CD4-positive, alpha-beta T cell treated with Interleukin-2 at 100 ng/mL for 4 hours (primary cell): ENCODE data around the gene PDE1C.

Experiments
- DNase-seq: peaks from one replicate; pipeline ENCODE4 v3.0.0-alpha.2; 2020; ENCODE audit warnings: low spot score

Gene PDE1C

GRCh38 chr7:31892099-31892829 is 177.9 kb downstream of the PDE1C start:
- DNase-seq = no peak

DNA sequence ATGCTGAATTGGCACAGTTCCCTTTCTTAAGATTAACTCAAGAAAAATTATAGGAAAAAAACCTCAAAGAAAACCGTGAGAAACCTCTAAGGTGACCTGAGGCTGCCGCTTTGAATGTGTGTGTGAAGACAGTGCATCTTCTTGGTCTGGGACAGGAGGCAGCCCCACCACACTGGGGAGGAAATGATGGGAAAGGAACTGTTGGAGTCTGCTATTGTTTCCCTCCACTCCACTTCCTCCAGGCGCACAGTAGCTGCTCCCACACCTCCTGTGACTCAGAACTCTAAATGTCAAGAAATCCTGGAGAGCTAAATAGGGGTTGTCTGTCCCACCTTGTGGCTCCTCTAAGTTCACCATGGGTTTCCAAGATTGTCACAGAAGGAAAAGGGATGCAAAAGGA is 179.4 kb downstream of the PDE1C start:
- no peak for DNase-seq

DNA sequence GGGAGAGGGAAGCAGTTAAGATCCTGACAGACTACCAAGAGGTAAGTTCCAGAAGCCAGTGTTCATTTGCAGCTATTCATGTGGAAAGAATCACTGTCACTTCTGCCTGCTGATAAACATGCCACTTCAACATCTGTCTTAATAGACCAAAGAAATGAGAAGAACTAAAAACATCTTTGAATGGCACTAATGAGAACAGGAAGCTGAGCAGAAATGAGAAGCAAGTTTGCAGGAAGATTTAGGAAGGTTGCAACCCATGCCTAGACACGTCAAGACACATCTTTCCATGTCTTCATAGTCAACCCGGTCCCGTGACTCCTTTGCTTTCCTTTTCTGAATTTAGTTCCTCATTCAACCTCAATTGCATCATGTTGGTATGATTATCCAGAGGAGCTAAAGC is 180.0 kb downstream of the PDE1C start:
- no peak for DNase-seq

DNA sequence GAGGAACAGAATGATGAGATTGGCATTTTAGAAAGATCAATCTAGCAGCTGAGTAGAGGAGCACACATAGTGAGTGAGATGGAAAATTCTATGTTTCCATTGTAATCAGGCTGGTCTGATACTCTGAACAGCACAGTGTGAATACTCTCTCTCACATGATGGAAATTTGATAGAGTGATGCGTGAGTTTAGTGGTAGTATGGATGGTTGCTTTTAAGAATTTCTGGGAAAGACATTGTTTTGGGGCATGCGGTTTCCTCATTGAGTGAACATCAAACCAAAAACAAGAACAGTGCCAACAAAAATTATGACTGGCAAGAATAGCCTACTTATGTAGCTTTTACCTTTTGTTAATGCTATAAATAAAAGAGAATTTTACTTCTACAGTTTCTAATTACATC is 183.2 kb downstream of the PDE1C start:
- no peak for DNase-seq

GRCh38 chr7:31885171-31885570 is 185.0 kb downstream of the PDE1C start:
- no peak for DNase-seq

GRCh38 chr7:31883761-31884164 is 186.4 kb downstream of the PDE1C start:
- no peak for DNase-seq

- no peak for DNase-seq
These were observed 188.0 kb downstream of the PDE1C start for GRCh38 chr7:31882187-31882586.

GRCh38 chr7:31878875-31879274 is 191.3 kb downstream of the PDE1C start:
- no peak for DNase-seq

GRCh38 chr7:31875424-31875823 is 194.8 kb downstream of the PDE1C start:
- no peak for DNase-seq

DNA sequence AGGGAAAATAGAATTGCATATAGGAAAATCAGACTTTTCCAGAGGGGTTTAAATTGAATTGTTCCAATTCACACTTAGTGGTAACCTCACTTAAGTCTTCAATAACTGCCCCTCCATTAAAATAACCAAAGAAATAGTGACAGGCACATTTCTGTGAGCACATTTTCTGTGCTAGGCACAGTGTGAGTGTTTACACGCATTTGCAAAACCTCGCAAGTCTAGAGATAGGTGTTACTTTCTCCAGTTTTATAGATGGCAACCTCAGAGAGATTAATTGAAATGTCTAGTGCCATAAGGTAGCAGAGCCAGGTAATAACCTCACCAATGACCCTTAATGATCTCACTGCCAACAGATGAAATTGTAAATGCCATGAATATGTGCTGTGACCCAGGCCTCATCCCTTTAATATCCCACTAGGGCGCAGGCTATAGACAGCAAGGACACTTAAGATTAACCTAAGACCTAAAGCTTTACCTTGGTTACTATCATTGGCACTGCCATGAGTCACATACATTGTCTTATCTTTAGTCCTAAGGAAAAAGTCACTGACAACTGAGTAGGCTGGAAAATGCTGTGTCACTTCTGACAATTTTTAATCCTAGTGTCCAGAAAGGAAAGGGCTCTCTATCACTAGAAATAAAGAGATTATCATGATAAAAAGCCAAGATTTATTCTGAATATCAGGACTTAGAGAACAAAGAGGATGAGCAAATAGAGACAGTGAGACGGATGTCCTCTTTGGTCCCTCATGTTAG is 195.4 kb downstream of the PDE1C start:
- no peak for DNase-seq

DNA sequence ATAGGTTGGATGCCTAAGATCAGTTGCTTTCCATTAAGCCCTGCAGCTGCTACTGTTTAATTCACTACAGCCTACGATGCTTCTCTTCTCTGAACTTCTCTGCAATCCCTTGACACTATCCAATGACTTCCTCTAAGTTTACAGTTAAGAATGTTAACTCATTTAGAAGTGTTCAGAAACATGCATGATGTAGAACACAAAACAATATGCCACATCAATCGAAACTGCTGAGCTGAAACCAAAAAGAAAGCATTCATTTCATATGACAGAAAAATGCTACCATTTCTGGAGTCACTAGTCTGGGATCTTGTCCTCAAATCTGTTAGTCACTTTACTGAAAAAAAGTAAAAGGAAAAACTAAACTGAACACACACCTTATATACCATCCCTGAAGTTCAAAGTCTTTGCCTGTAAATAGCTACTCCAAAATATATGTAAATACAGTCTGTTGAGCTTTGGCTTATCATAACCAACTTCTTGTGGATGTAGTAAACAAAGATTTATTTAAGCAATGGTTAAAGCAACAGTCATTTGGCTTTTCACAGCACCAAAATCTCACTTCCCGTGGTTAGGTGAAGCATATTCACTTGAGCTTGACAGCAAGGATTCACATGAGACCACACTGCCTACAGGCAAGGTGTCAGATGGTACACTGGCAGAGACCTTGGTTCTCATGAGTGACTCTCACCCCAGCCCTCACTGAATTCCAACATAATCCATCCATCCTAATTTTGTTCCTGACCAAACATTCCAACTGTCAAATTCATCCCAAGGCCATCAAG is 196.2 kb downstream of the PDE1C start:
- DNase-seq = no peak

GRCh38 chr7:31872545-31873370 is 197.4 kb downstream of the PDE1C start:
- no peak for DNase-seq

DNA sequence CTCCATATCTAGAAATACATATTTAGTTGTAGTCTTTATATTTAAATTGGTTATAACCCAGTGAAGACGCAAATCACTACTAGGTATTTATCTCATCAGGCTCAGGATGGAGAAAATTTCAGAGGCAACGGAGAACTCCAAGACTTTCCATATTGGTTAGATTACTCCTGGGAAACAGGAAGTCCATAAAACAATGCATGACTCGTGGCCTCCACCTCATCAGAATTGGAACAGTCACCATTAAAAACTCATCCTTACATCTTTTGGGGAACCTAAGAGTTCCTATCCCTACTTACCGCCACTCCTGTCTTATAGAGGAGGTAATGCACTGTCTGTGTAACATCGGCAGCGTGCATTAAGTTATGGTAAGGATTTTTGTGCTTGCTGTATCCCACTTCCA is 205.6 kb downstream of the PDE1C start:
- DNase-seq = no peak

DNA sequence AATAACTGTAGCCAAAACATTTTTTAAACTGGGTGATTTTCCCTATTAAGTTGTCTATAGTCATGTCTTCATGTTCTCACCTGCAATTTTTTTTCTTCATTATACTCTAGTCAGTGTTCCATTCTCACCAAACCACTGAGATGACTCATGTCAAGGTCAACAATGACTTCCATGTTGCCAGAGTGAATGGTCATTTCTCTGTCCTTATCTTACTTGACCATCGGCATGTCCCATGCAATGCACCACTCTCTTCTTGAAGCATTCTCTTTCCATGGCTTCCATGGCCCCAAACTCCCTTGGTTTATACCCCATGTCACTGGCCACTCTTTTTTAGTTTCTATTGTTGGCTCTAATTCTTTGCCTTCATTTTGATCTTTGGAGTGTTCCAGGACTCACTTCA is 209.3 kb downstream of the PDE1C start:
- DNase-seq = no peak

DNA sequence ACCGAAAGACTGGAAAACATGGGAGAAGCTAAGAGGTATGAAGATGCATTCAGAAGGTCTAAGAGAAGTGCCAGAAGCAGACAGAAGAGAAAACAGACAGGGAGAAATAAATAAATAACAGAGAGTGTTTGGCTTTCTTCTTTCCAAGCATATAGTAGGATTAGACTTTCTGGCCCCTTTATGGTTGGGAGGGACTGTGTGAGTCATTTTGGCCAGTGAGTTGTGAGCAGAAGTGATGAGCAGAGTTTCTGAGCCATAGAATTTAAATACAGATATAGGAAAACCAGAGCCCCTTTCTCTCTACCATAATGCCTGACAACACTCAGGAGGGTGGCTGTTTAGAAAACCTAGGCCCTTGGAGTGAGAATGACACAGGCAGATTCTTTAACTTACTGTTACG is 212.2 kb downstream of the PDE1C start:
- DNase-seq = no peak

DNA sequence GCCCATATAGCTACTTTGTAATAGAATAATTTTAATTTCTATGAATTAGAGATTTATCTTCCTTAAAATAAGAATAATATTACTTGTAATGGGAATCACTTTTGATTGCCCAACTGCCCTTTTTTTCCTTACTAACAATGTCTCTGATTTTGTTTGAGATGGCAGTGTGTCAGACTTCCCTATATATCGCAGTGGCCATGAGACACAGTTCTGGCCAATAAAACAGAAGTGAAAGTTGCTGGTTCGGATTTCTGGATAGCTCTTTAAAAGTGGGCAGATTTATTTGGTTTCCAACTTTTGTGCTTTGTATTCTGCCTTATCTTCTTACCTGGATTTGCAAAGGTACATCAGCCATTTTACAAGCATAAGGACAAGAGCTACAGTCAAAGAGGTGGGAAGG is 213.0 kb downstream of the PDE1C start:
- no peak for DNase-seq

- DNase-seq = no peak
These were observed 213.9 kb downstream of the PDE1C start for GRCh38 chr7:31856337-31856736.

DNA sequence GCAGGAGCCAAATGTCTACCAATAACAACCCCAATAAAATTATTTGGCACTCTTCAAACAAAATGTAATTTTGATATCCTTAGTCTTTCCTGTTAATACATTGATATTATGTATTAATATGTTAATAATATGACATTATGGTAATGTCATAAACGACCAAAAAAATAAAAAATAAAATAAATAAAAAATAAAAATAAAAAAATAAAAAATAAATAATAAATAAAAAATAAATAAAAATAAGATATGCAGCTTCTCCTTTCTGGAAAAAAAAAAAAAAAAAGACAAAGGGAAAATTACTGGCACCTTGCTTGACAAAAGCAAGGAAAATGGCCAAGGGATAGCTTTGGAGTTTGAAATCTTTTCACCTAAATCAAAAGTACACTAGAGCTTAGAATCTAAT is 214.7 kb downstream of the PDE1C start:
- no peak for DNase-seq

GRCh38 chr7:31853380-31853779 is 216.8 kb downstream of the PDE1C start:
- DNase-seq = no peak

- no peak for DNase-seq
These were observed 217.7 kb downstream of the PDE1C start for GRCh38 chr7:31852462-31852861.

- DNase-seq = no peak
These were observed 219.1 kb downstream of the PDE1C start for GRCh38 chr7:31851119-31851518.

DNA sequence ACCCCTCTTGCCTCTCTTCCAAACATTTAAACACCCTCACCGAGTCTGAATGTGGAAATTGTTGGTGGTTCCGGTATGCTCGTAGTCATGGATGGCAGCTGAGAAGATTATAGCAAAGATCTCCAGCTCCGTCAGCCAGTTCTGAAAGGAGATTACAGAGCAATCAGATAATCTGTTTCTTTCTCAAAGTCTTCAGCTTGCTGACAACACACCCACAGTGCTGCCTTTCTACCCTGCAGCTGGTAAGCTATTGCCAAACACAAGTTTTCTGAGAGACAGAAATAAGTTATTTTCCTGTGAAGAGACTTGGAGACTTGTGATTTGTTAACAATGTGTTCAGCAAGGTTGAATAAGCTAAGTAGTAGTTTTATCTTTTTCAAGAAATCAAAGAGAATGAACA is 219.6 kb downstream of the PDE1C start:
- no peak for DNase-seq
